GM12892 (cell line): ENCODE data around the gene HRG.

Experiments
- POLR2A ChIP-seq: IDR thresholded peaks from 2 replicates; pipeline ENCODE4 v1.6.1; 2011; ENCODE audit warnings: low read depth, low read length, control low read depth
- POLR2AphosphoS5 ChIP-seq: IDR thresholded peaks from 2 replicates; pipeline ENCODE4 v1.6.1; 2011; ENCODE audit warnings: low read depth, low read length, control low read depth

DNA sequence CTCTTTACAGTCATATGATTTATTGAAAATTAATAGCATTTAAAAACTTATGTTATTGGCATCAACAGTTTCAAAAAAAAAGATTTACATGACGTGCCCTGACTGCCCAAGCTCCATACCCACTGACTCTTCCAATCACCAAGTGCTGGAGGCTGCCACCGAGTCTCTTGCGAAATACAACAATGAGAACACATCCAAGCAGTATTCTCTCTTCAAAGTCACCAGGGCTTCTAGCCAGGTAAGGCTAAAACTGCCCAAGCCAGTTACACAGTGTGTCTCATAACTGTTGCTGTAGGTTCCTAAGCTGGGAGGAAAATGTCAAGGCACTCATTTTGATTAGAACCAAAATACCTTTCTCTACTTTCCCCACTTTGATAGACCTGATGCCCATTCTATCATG is 21.1 kb upstream of the HRG start:
- TF ChIP-seq POLR2A (no peak), POLR2AphosphoS5 (no peak)
